ENCODE measurements around the gene KAT14.
"Not testable (repeated sequence)": the region's sequence is repeated elsewhere in the genome, so short reads cannot be mapped to it uniquely, and the experiment has no call there.

Gene KAT14

GRCh38 chr20:18092890-18093289 is 44.8 kb upstream of the KAT14 start:
- no peak overlapping the region for H3K4me3 ChIP-seq (ENCODE audit: low read depth, low read length)
- TF ChIP-seq MAX (IDR thresholded peaks at IDR 0.05; ENCODE audit: low read depth, low read length) = no peak
- TF ChIP-seq, protein P1, sequence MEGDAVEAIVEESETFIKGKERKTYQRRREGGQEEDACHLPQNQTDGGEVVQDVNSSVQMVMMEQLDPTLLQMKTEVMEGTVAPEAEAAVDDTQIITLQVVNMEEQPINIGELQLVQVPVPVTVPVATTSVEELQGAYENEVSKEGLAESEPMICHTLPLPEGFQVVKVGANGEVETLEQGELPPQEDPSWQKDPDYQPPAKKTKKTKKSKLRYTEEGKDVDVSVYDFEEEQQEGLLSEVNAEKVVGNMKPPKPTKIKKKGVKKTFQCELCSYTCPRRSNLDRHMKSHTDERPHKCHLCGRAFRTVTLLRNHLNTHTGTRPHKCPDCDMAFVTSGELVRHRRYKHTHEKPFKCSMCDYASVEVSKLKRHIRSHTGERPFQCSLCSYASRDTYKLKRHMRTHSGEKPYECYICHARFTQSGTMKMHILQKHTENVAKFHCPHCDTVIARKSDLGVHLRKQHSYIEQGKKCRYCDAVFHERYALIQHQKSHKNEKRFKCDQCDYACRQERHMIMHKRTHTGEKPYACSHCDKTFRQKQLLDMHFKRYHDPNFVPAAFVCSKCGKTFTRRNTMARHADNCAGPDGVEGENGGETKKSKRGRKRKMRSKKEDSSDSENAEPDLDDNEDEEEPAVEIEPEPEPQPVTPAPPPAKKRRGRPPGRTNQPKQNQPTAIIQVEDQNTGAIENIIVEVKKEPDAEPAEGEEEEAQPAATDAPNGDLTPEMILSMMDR (IDR thresholded peaks at IDR 0.05; ENCODE audit: low read depth, low read length) = no peak
- no peak for TF ChIP-seq MYC (IDR thresholded peaks at IDR 0.05; ENCODE audit: low read depth, low read length)
- TF ChIP-seq POLR2A (IDR thresholded peaks at IDR 0.05; ENCODE audit: extremely low read depth, insufficient read length) = no peak
- DNase-seq (ENCODE audit: low read depth) = no peak

DNA sequence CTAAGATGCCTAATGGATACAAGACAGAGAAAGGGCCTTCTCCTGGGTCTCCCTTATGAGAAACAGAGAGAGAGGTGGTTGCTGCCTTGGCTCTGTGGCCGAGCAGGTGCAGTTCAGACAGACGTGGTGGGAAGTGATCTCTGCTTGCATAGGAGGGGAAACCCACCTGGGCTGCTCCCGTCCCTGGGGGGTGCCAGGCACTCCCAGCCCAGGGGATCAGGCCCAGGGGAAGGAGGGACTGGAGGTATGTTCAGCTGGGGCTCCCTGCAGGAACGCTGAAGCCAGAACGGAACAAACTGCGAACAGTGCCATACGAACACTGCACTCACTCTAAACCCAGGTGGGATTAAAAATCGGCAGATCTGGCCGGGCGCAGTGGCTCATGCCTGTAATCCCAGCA is 44.3 kb upstream of the KAT14 start:
- no peak for TF ChIP-seq MYC (IDR thresholded peaks at IDR 0.05; ENCODE audit: low read depth, low read length)
- H3K4me3 ChIP-seq (ENCODE audit: low read depth, low read length) = no peak overlapping the region
- no peak for DNase-seq (ENCODE audit: low read depth)

DNA sequence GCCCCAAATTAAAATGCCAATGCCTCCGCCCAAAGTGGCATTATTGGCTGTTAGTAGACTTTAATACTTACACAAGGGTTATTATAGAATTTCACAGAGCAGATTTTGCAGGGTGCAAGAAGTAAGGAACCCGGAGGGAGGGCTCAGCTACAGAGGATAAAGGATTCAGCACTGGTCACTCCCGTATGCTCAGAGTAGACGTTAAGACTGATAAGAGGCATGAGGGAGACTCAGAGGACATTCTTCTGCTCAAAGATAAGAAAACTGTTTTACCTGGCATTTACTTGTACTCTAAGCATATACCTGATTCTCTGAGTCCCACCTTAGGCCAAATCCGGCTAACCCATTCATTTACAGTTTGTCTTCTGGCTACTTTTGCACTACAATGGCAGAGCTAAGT is 43.5 kb upstream of the KAT14 start:
- no peak for DNase-seq (ENCODE audit: low read depth)
- no peak overlapping the region for H3K4me3 ChIP-seq (ENCODE audit: low read depth, low read length)
- TF ChIP-seq MAX (IDR thresholded peaks at IDR 0.05; ENCODE audit: low read depth, low read length) = no peak
- TF ChIP-seq, protein P1 (IDR thresholded peaks at IDR 0.05; ENCODE audit: low read depth, low read length) = no peak
- TF ChIP-seq MYC (IDR thresholded peaks at IDR 0.05; ENCODE audit: low read depth, low read length) = no peak
- TF ChIP-seq POLR2A (IDR thresholded peaks at IDR 0.05; ENCODE audit: extremely low read depth, insufficient read length) = no peak

DNA sequence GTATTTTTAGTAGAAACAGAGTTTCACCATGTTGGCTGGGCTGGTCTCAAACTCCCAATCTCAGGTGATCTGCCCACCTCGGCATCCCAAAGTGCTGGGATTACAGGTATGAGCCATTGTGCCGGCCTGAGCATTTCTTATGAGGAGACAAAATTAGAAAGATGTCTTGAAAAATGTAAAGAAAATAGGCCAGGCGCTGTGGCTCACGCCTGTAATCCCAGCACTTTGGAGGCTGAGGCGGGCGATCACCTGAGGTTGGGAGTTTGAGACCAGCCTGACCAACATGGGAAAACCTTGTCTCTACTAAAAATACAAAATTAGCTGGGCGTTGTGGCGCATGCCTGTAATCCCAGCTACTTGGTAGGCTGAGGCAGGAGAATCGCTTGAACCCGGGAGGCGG is 37.1 kb upstream of the KAT14 start:
- not testable (repeated sequence) for DNase-seq (ENCODE audit: low read depth)

GRCh38 chr20:18101125-18101810 is 36.4 kb upstream of the KAT14 start:
- H3K4me3 ChIP-seq (ENCODE audit: low read depth, low read length) = no peak overlapping the region
- TF ChIP-seq MYC (IDR thresholded peaks at IDR 0.05; ENCODE audit: low read depth, low read length) (no peak), POLR2A (IDR thresholded peaks at IDR 0.05; ENCODE audit: extremely low read depth, insufficient read length) (no peak)
- TF ChIP-seq, protein P1 (IDR thresholded peaks at IDR 0.05; ENCODE audit: low read depth, low read length) = no peak
- DNase-seq (ENCODE audit: low read depth) = no peak

More for the DNA sequence above, 37.1 kb upstream of the KAT14 start:
- H3K4me3 ChIP-seq (ENCODE audit: low read depth, low read length) = not testable (repeated sequence)

- TF ChIP-seq MAX (IDR thresholded peaks at IDR 0.05; ENCODE audit: low read depth, low read length) (no peak), POLR2A (IDR thresholded peaks at IDR 0.05; ENCODE audit: extremely low read depth, insufficient read length) (no peak), MYC (IDR thresholded peaks at IDR 0.05; ENCODE audit: low read depth, low read length) (no peak)
- TF ChIP-seq, protein P1 (IDR thresholded peaks at IDR 0.05; ENCODE audit: low read depth, low read length) = no peak
- no peak for DNase-seq (ENCODE audit: low read depth)
- no peak overlapping the region for H3K4me3 ChIP-seq (ENCODE audit: low read depth, low read length)
These were observed 34.2 kb upstream of the KAT14 start for GRCh38 chr20:18103497-18103896.

GRCh38 chr20:18108326-18108725 is 29.3 kb upstream of the KAT14 start:
- H3K4me3 ChIP-seq (ENCODE audit: low read depth, low read length) = no peak overlapping the region
- TF ChIP-seq, protein P1 (IDR thresholded peaks at IDR 0.05; ENCODE audit: low read depth, low read length) = no peak
- TF ChIP-seq MAX (IDR thresholded peaks at IDR 0.05; ENCODE audit: low read depth, low read length) = no peak
- no peak for TF ChIP-seq MYC (IDR thresholded peaks at IDR 0.05; ENCODE audit: low read depth, low read length)
- no peak for TF ChIP-seq POLR2A (IDR thresholded peaks at IDR 0.05; ENCODE audit: extremely low read depth, insufficient read length)
- DNase-seq (ENCODE audit: low read depth) = no peak

- peak; percentile 24 for DNase-seq (ENCODE audit: low read depth)
- H3K4me3 ChIP-seq (ENCODE audit: low read depth, low read length) = not testable (repeated sequence)
These were observed 9.1 kb upstream of the KAT14 start for GRCh38 chr20:18128574-18128973.
